K562 (cell line): ENCODE measurements around the gene ADCY4. TPM values are rescaled to one million over a fixed set of nuclear protein-coding genes. Genes with fewer than 3 reads are reported as not detected.
A peak's percentile ranks its signal among the peaks of the same experiment; 100 is the strongest.

ENCODE experiments used
- ARID1B ChIP-seq: fragments of 450-650 bp; IDR thresholded peaks from 2 replicates; pipeline ENCODE4 v1.6.1; 2016; ENCODE audit warnings: antibody characterized with exemption, mild to moderate bottlenecking, inconsistent platforms
- ARID2 ChIP-seq: fragments of 450-650 bp; IDR thresholded peaks from 2 replicates; pipeline ENCODE4 v1.6.1; 2017; ENCODE audit warnings: antibody characterized with exemption, mild to moderate bottlenecking
- CSDE1 ChIP-seq, 2 experiments: fragments of 450-650 bp; IDR thresholded peaks; 2 replicates each; pipeline ENCODE4 v1.6.1; 2016; ENCODE audit warnings: mild to moderate bottlenecking in 1 of 2
- CTCFL ChIP-seq: IDR thresholded peaks from 2 replicates; pipeline ENCODE4 v1.6.1; 2011; ENCODE audit warnings: borderline replicate concordance, low read depth, mild to moderate bottlenecking, moderate library complexity, low read length; ENCODE audit not compliant: insufficient read depth, poor library complexity, severe bottlenecking
- EP300 ChIP-seq: IDR thresholded peaks from 2 replicates; pipeline ENCODE4 v1.6.1; 2012; ENCODE audit warnings: low read length, improper control_type of control experiment
- FOSL1 ChIP-seq: fragments of 200-800 bp; sonication (Bioruptor generic); conservative IDR thresholded peaks from 2 replicates; pipeline ENCODE4 v1.6.1; 2016; ENCODE audit warnings: missing genetic modification characterization, missing compliant biosample characterization
- HDGF ChIP-seq: fragments of 450-650 bp; IDR thresholded peaks from 2 replicates; pipeline ENCODE4 v1.6.1; 2016
- HOXB6 ChIP-seq: fragments of 250-450 bp; sonication (Bioruptor Pico); IDR thresholded peaks from 2 replicates; pipeline ENCODE4 v1.5.1; 2022; ENCODE audit warnings: mild to moderate bottlenecking, borderline replicate concordance
- KDM2B ChIP-seq: fragments of 250-450 bp; sonication (Bioruptor Pico); IDR thresholded peaks from 2 replicates; pipeline ENCODE4 v1.8.0; 2021; ENCODE audit warnings: mild to moderate bottlenecking, moderate library complexity
- PHF8 ChIP-seq: fragments of 200-600 bp; sonication (generic); IDR thresholded peaks from 2 replicates; pipeline ENCODE4 v1.6.1; 2012; ENCODE audit warnings: mixed run types, mild to moderate bottlenecking, inconsistent platforms, low read length, moderate library complexity, borderline replicate concordance
- POLR2AphosphoS2 ChIP-seq: IDR thresholded peaks from 2 replicates; pipeline ENCODE4 v1.6.1; 2012; ENCODE audit warnings: low read length, improper control_type of control experiment
- RAD21 ChIP-seq, 2 experiments: fragments of 250-450 bp in 1 of 2; fragments of 450-650 bp in 1 of 2; sonication (Bioruptor Pico) in 1 of 2; formaldehyde crosslinking in 1 of 2; IDR thresholded peaks in 1 of 2; conservative IDR thresholded peaks in 1 of 2; 2 replicates each; pipeline versions ENCODE4 v1.4.0 to v1.8.0; 2020 to 2022; ENCODE audit warnings: mild to moderate bottlenecking in 2 of 2, moderate library complexity in 1 of 2
- RBM14 ChIP-seq: fragments of 200-400 bp; formaldehyde crosslinking; IDR thresholded peaks from 2 replicates; pipeline ENCODE4 v1.6.1; 2018; ENCODE audit warnings: low read depth, mild to moderate bottlenecking, low read length, moderate library complexity, borderline replicate concordance; ENCODE audit not compliant: insufficient read depth
- RERE ChIP-seq: sonication (generic); formaldehyde crosslinking; IDR thresholded peaks from 2 replicates; pipeline ENCODE4 v1.8.0; 2023; ENCODE audit warnings: missing genetic modification reagents, mild to moderate bottlenecking, borderline replicate concordance
- SUPT5H ChIP-seq: fragments of 450-650 bp; IDR thresholded peaks from 2 replicates; pipeline ENCODE4 v1.6.1; 2016
- TCF3 ChIP-seq: sonication (generic); formaldehyde crosslinking; IDR thresholded peaks from 2 replicates; pipeline ENCODE4 v1.4.0; 2020; ENCODE audit warnings: mild to moderate bottlenecking, missing genetic modification reagents
- ZBTB5 ChIP-seq: fragments of 450-650 bp; IDR thresholded peaks from 2 replicates; pipeline ENCODE4 v1.6.1; 2017; ENCODE audit warnings: antibody characterized with exemption
- ZNF224 ChIP-seq: sonication (generic); formaldehyde crosslinking; IDR thresholded peaks from 2 replicates; pipeline ENCODE4 v1.8.0; 2022; ENCODE audit warnings: mild to moderate bottlenecking, missing genetic modification reagents
- polyA plus RNA-seq, 8 experiments: library from polyadenylated mRNA; depleted of rRNA in 4 of 8; stranded (reverse) in 5 of 8; unstranded in 3 of 8; fragments of >200 nt; fragmentation: Nextera tagmentation in 2 of 8; fragmentation: Illumina TruSeq in 1 of 8; extraction: Ambion mirVana in 2 of 8; extraction: Trizol in 1 of 8; gene quantifications; 2 replicates each; pipeline versions ENCODE4 v1.2.1 to v1.2.3, GENCODE V29; 2011 to 2014; ENCODE audit warnings: inconsistent platforms in 1 of 8, missing spikeins in 1 of 8
- total RNA-seq, 7 experiments: library from RNA; depleted of rRNA in 6 of 7; stranded (reverse); fragments of >200 nt in 6 of 7; fragmentation: Illumina TruSeq in 2 of 7; extraction: Trizol in 2 of 7; gene quantifications; 2 replicates each; pipeline versions ENCODE4 v1.2.1 to v1.2.3, GENCODE V29; 2011 to 2021; ENCODE audit warnings: low replicate concordance in 1 of 7

Gene ADCY4
- total and polyA plus RNA-seq, 9 of the 15 experiments (the other 6 are each of a cell fraction or from before 2014, with no cell fraction given): 0.04 to 0.31 (median 0.15) TPM; not detected in 2

GRCh38 chr14:24299255-24300191, 35.3 kb downstream of the ADCY4 start, which contains the start of the genes DHRS1 and NOP9 (continued):
- no peak for TF ChIP-seq ZBTB5
- no peak for TF ChIP-seq HOXB6 (CRISPR knock-in tag)
- TF ChIP-seq EP300: peak; percentile 34; the same call in 1 of the 2 replicates
- no peak for TF ChIP-seq CTCFL
- no peak for TF ChIP-seq TCF3
- no peak for TF ChIP-seq ARID2
- no peak for TF ChIP-seq KDM2B (CRISPR knock-in tag)
- TF ChIP-seq RERE (CRISPR knock-in tag): no peak
- no peak for TF ChIP-seq ARID1B
- TF ChIP-seq ZNF224 (CRISPR knock-in tag): no peak
- TF ChIP-seq RAD21 (CRISPR knock-in tag; conservative IDR thresholded peaks at IDR 0.05 in 1 of 2, IDR thresholded peaks at IDR 0.05 in 1 of 2): no peak
- no peak for TF ChIP-seq FOSL1
- no peak for TF ChIP-seq HDGF
- no peak for TF ChIP-seq POLR2AphosphoS2
- TF ChIP-seq PHF8: peak; percentile 66; the same call in 1 of the 2 replicates
- no peak for TF ChIP-seq RBM14
- peak in 1 of 2 experiments; percentile 86; a peak in 2 of 4 replicates for TF ChIP-seq CSDE1 (IDR thresholded peaks at IDR 0.05)
- TF ChIP-seq SUPT5H: peak; percentile 62
